Neural progenitor cell (in vitro differentiated cells): ENCODE data around the gene TMEM121. TPM values are rescaled to one million over a fixed set of nuclear protein-coding genes. Genes with fewer than 3 reads are reported as not detected.

ENCODE experiments used
- DNase-seq: peaks from one replicate; pipeline ENCODE4 v3.0.0-alpha.2; 2016; ENCODE audit warnings: low spot score
- H2AFZ ChIP-seq: fragments of 200-600 bp; sonication (generic); replicated peaks from 2 replicates; pipeline ENCODE4 v1.6.1; 2016; ENCODE audit warnings: antibody characterized with exemption
- H3F3A ChIP-seq: fragments of 200-600 bp; sonication (generic); 2 replicates; pipeline ENCODE4 v1.6.1; 2016; ENCODE audit warnings: antibody characterized with exemption, low read depth
- H3K27ac ChIP-seq: fragments of 200-600 bp; sonication (generic); 2 replicates; pipeline ENCODE4 v1.5.1; 2016; ENCODE audit warnings: mild to moderate bottlenecking
- H3K27me3 ChIP-seq: fragments of 200-600 bp; sonication (generic); 2 replicates; pipeline ENCODE4 v1.6.1; 2016; ENCODE audit warnings: mild to moderate bottlenecking, moderate library complexity
- H3K36me3 ChIP-seq: fragments of 200-600 bp; sonication (generic); 2 replicates; pipeline ENCODE4 v1.5.1; 2016
- H3K4me1 ChIP-seq: fragments of 200-600 bp; sonication (generic); 2 replicates; pipeline ENCODE4 v1.6.1; 2016; ENCODE audit warnings: mixed run types
- H3K4me2 ChIP-seq: fragments of 200-600 bp; sonication (generic); 2 replicates; pipeline ENCODE4 v1.6.1; 2016
- H3K4me3 ChIP-seq: fragments of 200-600 bp; sonication (generic); 2 replicates; pipeline ENCODE4 v1.5.1; 2016
- H3K79me2 ChIP-seq: fragments of 200-600 bp; sonication (generic); 2 replicates; pipeline ENCODE4 v1.6.1; 2016; ENCODE audit warnings: low read depth
- H3K9ac ChIP-seq: fragments of 200-600 bp; sonication (generic); 2 replicates; pipeline ENCODE4 v1.6.1; 2016
- H3K9me3 ChIP-seq: fragments of 200-600 bp; sonication (generic); 2 replicates; pipeline ENCODE4 v1.5.1; 2016; ENCODE audit warnings: low read depth
- H4K20me1 ChIP-seq: fragments of 200-600 bp; sonication (generic); 2 replicates; pipeline ENCODE4 v1.6.1; 2016; ENCODE audit warnings: low read depth
- H3K27ac Mint-ChIP-seq: 3 replicates; pipeline ENCODE4 v1.8.0; 2021; ENCODE audit warnings: mixed read lengths
- H3K27me3 Mint-ChIP-seq: 2 replicates; pipeline ENCODE4 v1.8.0; 2022; ENCODE audit warnings: low read depth, mild to moderate bottlenecking, inconsistent platforms, moderate library complexity, mixed read lengths; ENCODE audit not compliant: insufficient read depth
- H3K36me3 Mint-ChIP-seq: 3 replicates; pipeline ENCODE4 v1.8.0; 2021; ENCODE audit warnings: mixed read lengths
- H3K4me1 Mint-ChIP-seq: 3 replicates; pipeline ENCODE4 v1.8.0; 2021; ENCODE audit warnings: mixed read lengths
- H3K4me3 Mint-ChIP-seq: 3 replicates; pipeline ENCODE4 v1.8.0; 2021; ENCODE audit warnings: mild to moderate bottlenecking, moderate library complexity, mixed read lengths
- H3K9me3 Mint-ChIP-seq: 3 replicates; pipeline ENCODE4 v1.8.0; 2020; ENCODE audit warnings: mixed read lengths
- CTCF ChIP-seq: fragments of 200-600 bp; sonication (generic); IDR thresholded peaks from 2 replicates; pipeline ENCODE4 v1.5.1; 2017; ENCODE audit warnings: antibody characterized with exemption, mild to moderate bottlenecking
- EZH2 ChIP-seq: fragments of 200-600 bp; sonication (generic); IDR thresholded peaks from 2 replicates; pipeline ENCODE4 v1.6.1; 2017; ENCODE audit warnings: antibody characterized with exemption, mild to moderate bottlenecking, moderate library complexity
- EZH2phosphoT487 ChIP-seq: fragments of 200-600 bp; sonication (generic); IDR thresholded peaks from 2 replicates; pipeline ENCODE4 v1.6.1; 2017; ENCODE audit warnings: antibody characterized with exemption
- total RNA-seq: library from RNA; depleted of rRNA; stranded (reverse); fragments of >200 nt; gene quantifications from 2 replicates; pipeline ENCODE4 v1.2.3, GENCODE V29; 2015; ENCODE audit warnings: low replicate concordance

The TMEM121 gene
- 0.90 and 3.6 TPM in 2 replicates for total RNA-seq

GRCh38 chr14:105525861-105526775, at the start of gene TMEM121:
Gene TMEM121, plus strand, starts transcription at chr14:105526583. Its CDS starts 2,252 bp downstream, at chr14:105528835.
- Histone ChIP-seq H3K79me2 (no peaks in the 10 kb centered on the region), H2AFZ (no peak within 1 kb of the TSS), H4K20me1 (no peaks in the 10 kb centered on the region), H3K4me3 (peak within 1 kb of the TSS; percentile 47), H3K9me3 (no peaks in the 10 kb centered on the region), H3K36me3 (no peaks in the 10 kb centered on the region), H3K27me3 (peaks cover 74% of the 10 kb centered on the region), H3K27ac (no peak within 1 kb of the TSS), H3K4me2 (peak within 1 kb of the TSS; percentile 72), H3K4me1 (no peaks in the 10 kb centered on the region), H3K9ac (no peak within 1 kb of the TSS), H3F3A (no peaks in the 10 kb centered on the region)
- peaks cover 11% of the 10 kb centered on the region for H3K27me3 Mint-ChIP-seq
- H3K36me3 Mint-ChIP-seq: no peaks in the 10 kb centered on the region
- TF ChIP-seq EZH2: no peak
- no peak for TF ChIP-seq EZH2phosphoT487
- no peak for TF ChIP-seq CTCF
- H3K9me3 Mint-ChIP-seq: no peaks in the 10 kb centered on the region
- H3K27ac Mint-ChIP-seq: no peak within 1 kb of the TSS
- H3K4me3 Mint-ChIP-seq: peak within 1 kb of the TSS; percentile 84
- peaks cover 2% of the 10 kb centered on the region for H3K4me1 Mint-ChIP-seq
- DNase-seq: peak; percentile 69

- Histone ChIP-seq H3K9ac (no peak overlapping the region), H3K79me2 (no peaks in the 10 kb centered on the region), H3K9me3 (no peaks in the 10 kb centered on the region), H3F3A (peaks cover 29% of the 10 kb centered on the region), H3K4me2 (no peak overlapping the region), H3K4me1 (peaks cover 42% of the 10 kb centered on the region), H3K27ac (no peak overlapping the region), H3K4me3 (no peak overlapping the region), H2AFZ (no peak overlapping the region), H4K20me1 (peaks cover 61% of the 10 kb centered on the region), H3K27me3 (peaks cover 75% of the 10 kb centered on the region), H3K36me3 (no peaks in the 10 kb centered on the region)
- no peak overlapping the region for H3K27ac Mint-ChIP-seq
- no peak for TF ChIP-seq EZH2
- no peak for TF ChIP-seq EZH2phosphoT487
- TF ChIP-seq CTCF: no peak
- H3K4me1 Mint-ChIP-seq: peaks cover 36% of the 10 kb centered on the region
- no peak for DNase-seq
- peaks cover 9% of the 10 kb centered on the region for H3K27me3 Mint-ChIP-seq
- H3K4me3 Mint-ChIP-seq: peak overlapping the region; percentile 83
- H3K9me3 Mint-ChIP-seq: no peaks in the 10 kb centered on the region
- H3K36me3 Mint-ChIP-seq: no peaks in the 10 kb centered on the region
These were observed 49.3 kb upstream of the TMEM121 start for GRCh38 chr14:105476831-105477659.

- no peaks in the 10 kb centered on the region for H3K36me3 ChIP-seq
- Mint-ChIP-seq H3K27me3 (peaks cover 12% of the 10 kb centered on the region), H3K4me3 (peak overlapping the region; percentile 62), H3K4me1 (peaks cover 36% of the 10 kb centered on the region), H3K36me3 (no peaks in the 10 kb centered on the region), H3K9me3 (no peaks in the 10 kb centered on the region), H3K27ac (no peak overlapping the region)
- H2AFZ ChIP-seq: no peak overlapping the region
- H3F3A ChIP-seq: peaks cover 29% of the 10 kb centered on the region
- H3K4me1 ChIP-seq: peaks cover 42% of the 10 kb centered on the region
- no peak for TF ChIP-seq EZH2phosphoT487
- no peak for TF ChIP-seq CTCF
- TF ChIP-seq EZH2: peak; percentile 83
- H3K4me3 ChIP-seq: peak overlapping the region; percentile 29
- no peak overlapping the region for H3K9ac ChIP-seq
- H3K27me3 ChIP-seq: peaks cover 82% of the 10 kb centered on the region
- no peaks in the 10 kb centered on the region for H3K79me2 ChIP-seq
- H3K4me2 ChIP-seq: peak overlapping the region; percentile 74
- no peaks in the 10 kb centered on the region for H3K9me3 ChIP-seq
- DNase-seq: peak; percentile 22
- H3K27ac ChIP-seq: no peak overlapping the region
- H4K20me1 ChIP-seq: peaks cover 55% of the 10 kb centered on the region
These were observed 48.6 kb upstream of the TMEM121 start for GRCh38 chr14:105477660-105478397.
